Spinal cord (tissue), 10 donors: Measurements from ENCODE around the gene PUDP. TPM values are rescaled to one million over a fixed set of nuclear protein-coding genes. Genes with fewer than 3 reads are reported as not detected.
A peak's percentile ranks its signal among the peaks of the same experiment; 100 is the strongest.

ENCODE experiments used
- DNase-seq, 6 donors: peaks; one replicate each; pipeline versions ENCODE4 v3.0.0 to v3.0.0-alpha.2; 2013 to 2015; ENCODE audit warnings: low spot score in 6 of 6, low read depth in 4 of 6
- H3K27ac ChIP-seq: one replicate; pipeline ENCODE4 v1.5.1; 2013; ENCODE audit warnings: low read depth, low read length, control low read depth
- H3K27me3 ChIP-seq: one replicate; pipeline ENCODE4 v1.6.1; 2013; ENCODE audit warnings: low read length; ENCODE audit not compliant: control insufficient read depth, insufficient read depth
- H3K36me3 ChIP-seq: one replicate; pipeline ENCODE4 v1.6.1; 2013; ENCODE audit warnings: low read length; ENCODE audit not compliant: control insufficient read depth, insufficient read depth
- H3K4me1 ChIP-seq: one replicate; pipeline ENCODE4 v1.6.1; 2013; ENCODE audit warnings: low read length; ENCODE audit not compliant: control insufficient read depth, insufficient read depth
- H3K4me3 ChIP-seq: one replicate; pipeline ENCODE4 v1.5.1; 2013; ENCODE audit warnings: low read depth, low read length, control low read depth
- H3K9me3 ChIP-seq: one replicate; pipeline ENCODE4 v1.6.1; 2013; ENCODE audit warnings: low read length; ENCODE audit not compliant: control insufficient read depth, insufficient read depth
- WGBS: methylation state at CpG from one replicate; pipeline ENCODE4 v1.1.5; 2013; ENCODE audit warnings: missing lambda C conversion rate; ENCODE audit not compliant: insufficient coverage; 5-methylcytosine and 5-hydroxymethylcytosine counted together
- polyA plus RNA-seq, 2 donors: library from polyadenylated mRNA; unstranded; fragments of 120-200 nt; gene quantifications; one replicate each; pipeline ENCODE4 v1.2.1, GENCODE V29; 2013; ENCODE audit not compliant: insufficient read length in 2 of 2
- total RNA-seq, 2 donors: library from RNA; depleted of rRNA in 1 of 2; stranded (reverse); fragments of 120-200 nt in 1 of 2; fragments of >200 nt in 1 of 2; gene quantifications; one replicate each; pipeline versions ENCODE4 v1.2.3 to v1.2.4, GENCODE V29; 2013 to 2014
- donor health status: healthy.

Gene PUDP
- total and polyA plus RNA-seq, 4 donors: 10.6 to 16.8 (median 11.0) TPM

DNA sequence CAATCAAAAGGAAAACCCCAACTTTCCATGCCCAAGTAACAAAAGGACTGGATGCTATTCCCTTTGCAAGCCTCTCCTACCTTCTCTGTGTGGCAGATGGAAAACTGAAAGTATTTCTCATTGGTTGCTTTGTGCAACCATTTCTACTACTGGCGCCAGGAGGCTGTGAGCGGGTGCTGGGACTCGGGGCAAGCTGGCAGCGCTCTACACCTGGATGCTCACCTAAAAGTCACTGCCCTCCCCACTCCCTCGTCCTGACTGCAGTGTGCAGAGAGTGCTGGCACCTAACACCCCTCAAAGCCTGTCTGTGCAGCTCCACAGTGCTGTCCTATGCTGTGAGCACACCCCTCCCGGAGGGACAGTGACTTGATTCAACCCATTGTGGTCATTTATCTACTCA, 54.6 kb downstream of the PUDP start:
- Histone ChIP-seq H3K27me3 (no peaks in the 10 kb centered on the region), H3K36me3 (no peaks in the 10 kb centered on the region), H3K9me3 (no peaks in the 10 kb centered on the region), H3K4me1 (no peaks in the 10 kb centered on the region), H3K4me3 (no peak overlapping the region), H3K27ac (no peak overlapping the region)
- no peak for DNase-seq
- 96% methylated on average over 5 of the region's 6 CpGs for WGBS

DNA sequence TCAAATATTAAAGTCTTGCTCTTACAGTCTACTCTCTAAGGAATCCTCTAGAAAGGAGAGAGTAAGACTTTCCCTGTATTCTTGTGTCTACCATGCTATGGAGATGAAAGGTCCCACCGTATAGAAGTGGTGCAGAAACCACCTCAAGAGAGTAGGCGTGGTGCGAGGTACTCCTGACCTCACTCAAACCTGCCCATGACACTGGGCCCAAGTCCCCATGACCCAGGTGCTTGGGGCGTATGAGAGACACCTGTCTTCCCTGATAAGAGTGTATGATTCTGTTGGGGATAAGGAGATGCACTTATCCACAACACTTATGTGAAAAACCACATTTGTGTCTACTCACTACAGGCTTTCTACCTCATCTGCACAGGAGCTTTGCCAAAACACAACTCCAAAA, 55.4 kb downstream of the PUDP start:
- no peaks in the 10 kb centered on the region for H3K4me1 ChIP-seq
- DNase-seq: no peak
- no peaks in the 10 kb centered on the region for H3K9me3 ChIP-seq
- WGBS: 61% methylated on average over 3 of the region's 4 CpGs
- H3K27ac ChIP-seq: no peak overlapping the region
- no peaks in the 10 kb centered on the region for H3K36me3 ChIP-seq
- no peaks in the 10 kb centered on the region for H3K27me3 ChIP-seq
- no peak overlapping the region for H3K4me3 ChIP-seq

DNA sequence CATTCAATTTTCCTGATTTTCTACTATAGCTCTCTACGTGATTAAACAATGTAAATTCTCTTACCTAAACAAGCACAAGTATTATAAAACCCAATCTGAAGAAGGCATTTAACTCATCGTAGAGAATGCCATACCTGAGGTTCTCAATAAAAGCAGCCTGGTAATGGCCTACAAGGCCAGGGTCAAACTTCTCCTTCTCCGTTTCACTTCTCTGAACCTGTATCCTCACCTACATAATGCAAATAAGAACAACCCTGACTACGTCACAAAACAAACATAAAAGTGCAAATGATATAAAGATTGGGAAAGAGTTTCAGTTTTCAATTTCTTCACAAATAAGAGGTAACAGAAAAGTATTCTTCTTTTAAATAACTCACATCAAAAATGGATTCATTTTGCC, 56.0 kb downstream of the PUDP start:
- WGBS: 100% methylated on average over 2 of the region's 4 CpGs
- Histone ChIP-seq H3K36me3 (no peaks in the 10 kb centered on the region), H3K27ac (no peak overlapping the region), H3K4me1 (peaks cover 1% of the 10 kb centered on the region), H3K4me3 (no peak overlapping the region), H3K9me3 (no peaks in the 10 kb centered on the region), H3K27me3 (no peaks in the 10 kb centered on the region)
- DNase-seq: no peak

DNA sequence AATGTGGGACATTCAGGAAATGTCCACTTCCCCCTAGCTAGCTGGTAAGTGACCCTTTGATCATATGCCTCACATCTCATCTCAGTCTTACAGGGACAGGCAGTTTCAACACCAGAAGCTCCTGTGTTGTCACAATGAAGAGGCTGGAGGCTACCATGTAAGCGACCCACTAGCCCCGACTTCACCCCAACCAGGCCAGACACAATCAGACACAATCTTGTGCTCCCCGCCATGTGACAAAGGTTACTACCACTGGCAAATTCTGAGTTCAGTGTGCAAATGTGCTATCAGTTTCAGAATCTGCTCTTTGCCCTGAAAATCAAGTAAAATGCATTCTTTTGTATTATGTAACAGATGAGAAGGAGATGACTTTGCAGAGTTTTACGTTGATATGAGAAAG, 57.3 kb downstream of the PUDP start:
- 94% methylated on average over 4 of the region's 4 CpGs for WGBS
- Histone ChIP-seq H3K27me3 (no peaks in the 10 kb centered on the region), H3K4me1 (peaks cover 6% of the 10 kb centered on the region), H3K9me3 (no peaks in the 10 kb centered on the region), H3K4me3 (no peak overlapping the region), H3K27ac (no peak overlapping the region), H3K36me3 (no peaks in the 10 kb centered on the region)
- DNase-seq: no peak

DNA sequence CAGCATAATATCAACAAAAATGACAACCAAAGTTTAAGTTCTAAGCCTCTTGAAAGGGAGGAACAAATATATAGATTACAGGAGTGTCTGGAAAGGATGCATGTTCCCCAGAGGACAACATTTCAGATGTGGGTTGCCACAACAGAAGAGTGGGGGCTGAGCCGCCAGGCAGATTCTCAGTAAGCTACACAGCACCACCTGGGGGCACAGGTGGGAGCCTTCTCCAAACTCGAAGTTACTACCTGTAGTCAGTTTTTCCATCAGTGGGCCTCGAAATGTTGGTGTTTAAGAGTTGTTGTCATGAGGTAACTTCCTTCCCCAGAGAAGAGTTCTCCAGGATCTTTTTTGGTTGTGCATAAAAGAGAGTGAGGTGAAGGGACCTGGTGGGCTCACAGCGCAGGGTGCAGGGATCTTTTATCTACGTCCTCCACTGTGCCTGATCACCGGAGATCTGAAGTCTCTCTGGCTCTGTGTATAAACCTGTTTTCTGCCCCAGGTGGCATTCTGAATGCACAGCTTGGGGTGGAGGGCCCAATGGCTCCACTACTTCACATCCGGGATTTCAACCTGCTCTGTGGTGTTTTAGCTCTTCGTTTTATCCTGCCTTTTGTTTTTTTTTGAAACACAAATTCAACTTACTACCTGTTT, 58.9 kb downstream of the PUDP start:
- peak in 1 of 6 donors; percentile 38 for DNase-seq
- WGBS: 84% methylated on average over 3 of the region's 8 CpGs

DNA sequence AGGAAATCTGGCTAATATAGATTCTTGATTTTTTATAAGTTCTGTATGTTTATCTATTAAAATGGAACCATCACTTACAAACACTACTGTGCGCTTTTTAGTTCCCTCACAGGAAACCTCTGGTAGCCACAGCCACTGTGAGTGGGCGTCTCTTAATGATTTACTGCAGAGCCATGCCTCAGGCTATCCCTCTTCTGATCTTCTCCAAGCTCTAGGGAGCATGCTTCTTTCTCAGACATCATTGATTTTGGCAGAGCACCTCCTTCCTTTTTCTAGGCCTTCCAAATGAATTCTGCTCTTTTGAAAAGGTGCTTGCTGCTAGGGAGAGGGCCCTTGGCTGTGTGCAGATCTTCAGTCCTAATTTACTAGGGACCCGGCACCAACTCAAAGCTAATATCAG, 61.6 kb downstream of the PUDP start:
- Histone ChIP-seq H3K4me3 (no peak overlapping the region), H3K9me3 (no peaks in the 10 kb centered on the region), H3K36me3 (no peaks in the 10 kb centered on the region), H3K27ac (no peak overlapping the region), H3K27me3 (no peaks in the 10 kb centered on the region), H3K4me1 (peaks cover 6% of the 10 kb centered on the region)
- DNase-seq: peak in 2 of 6 donors; percentile 3 to 24
- whole genome bisulfite sequencing: 65% methylated on average over 2 of the region's 3 CpGs

More for the DNA sequence above, 58.9 kb downstream of the PUDP start:
- Histone ChIP-seq H3K27ac (no peak overlapping the region), H3K4me3 (no peak overlapping the region), H3K27me3 (no peaks in the 10 kb centered on the region), H3K36me3 (no peaks in the 10 kb centered on the region), H3K9me3 (no peaks in the 10 kb centered on the region), H3K4me1 (peaks cover 6% of the 10 kb centered on the region)

DNA sequence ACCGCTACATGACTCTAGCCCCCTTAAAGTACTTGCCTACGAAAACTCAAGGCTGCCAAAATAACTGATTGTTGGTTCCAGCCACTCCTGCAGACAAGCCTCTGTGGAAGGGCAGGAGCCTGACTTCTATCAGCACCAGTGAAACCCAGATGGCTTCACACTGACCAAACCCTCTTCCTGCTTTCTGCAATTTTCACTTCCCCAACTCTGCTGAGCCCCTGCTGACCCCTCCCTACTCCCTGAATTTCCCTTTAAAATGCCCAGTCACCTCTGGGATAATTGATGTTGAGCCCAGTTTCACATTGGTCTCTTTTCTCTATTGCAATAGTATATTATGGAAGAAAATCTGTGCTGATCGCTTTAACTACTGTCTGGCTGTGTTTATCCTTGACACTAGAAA, 62.1 kb downstream of the PUDP start:
- DNase-seq: no peak
- Histone ChIP-seq H3K4me1 (peaks cover 6% of the 10 kb centered on the region), H3K4me3 (no peak overlapping the region), H3K36me3 (no peaks in the 10 kb centered on the region), H3K27me3 (no peaks in the 10 kb centered on the region), H3K27ac (no peak overlapping the region), H3K9me3 (no peaks in the 10 kb centered on the region)
- WGBS: 91% methylated on average over 2 of the region's 3 CpGs

DNA sequence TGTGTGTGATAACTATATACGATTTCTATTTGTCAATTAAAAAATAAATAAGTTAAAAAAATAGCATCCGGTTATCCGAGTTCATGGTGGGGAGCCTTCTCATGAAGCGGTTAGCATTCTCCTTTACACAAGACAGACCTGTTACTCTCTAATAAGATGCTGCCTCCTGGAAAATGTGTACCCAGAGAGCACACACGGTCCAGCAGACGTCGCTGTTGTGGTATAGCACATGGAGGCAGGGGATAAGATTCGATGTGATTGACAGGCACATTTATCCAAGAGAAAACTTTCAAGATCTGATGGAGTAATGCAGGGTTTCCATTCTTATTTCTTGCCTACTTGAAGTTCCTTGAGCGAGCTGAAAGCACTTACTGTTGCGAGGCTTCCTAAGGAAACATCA, 63.1 kb downstream of the PUDP start:
- DNase-seq: no peak
- Histone ChIP-seq H3K27me3 (no peaks in the 10 kb centered on the region), H3K4me1 (peaks cover 6% of the 10 kb centered on the region), H3K36me3 (no peaks in the 10 kb centered on the region), H3K9me3 (no peaks in the 10 kb centered on the region), H3K4me3 (no peak overlapping the region), H3K27ac (no peak overlapping the region)
- WGBS: 100% methylated on average over 3 of the region's 10 CpGs

DNA sequence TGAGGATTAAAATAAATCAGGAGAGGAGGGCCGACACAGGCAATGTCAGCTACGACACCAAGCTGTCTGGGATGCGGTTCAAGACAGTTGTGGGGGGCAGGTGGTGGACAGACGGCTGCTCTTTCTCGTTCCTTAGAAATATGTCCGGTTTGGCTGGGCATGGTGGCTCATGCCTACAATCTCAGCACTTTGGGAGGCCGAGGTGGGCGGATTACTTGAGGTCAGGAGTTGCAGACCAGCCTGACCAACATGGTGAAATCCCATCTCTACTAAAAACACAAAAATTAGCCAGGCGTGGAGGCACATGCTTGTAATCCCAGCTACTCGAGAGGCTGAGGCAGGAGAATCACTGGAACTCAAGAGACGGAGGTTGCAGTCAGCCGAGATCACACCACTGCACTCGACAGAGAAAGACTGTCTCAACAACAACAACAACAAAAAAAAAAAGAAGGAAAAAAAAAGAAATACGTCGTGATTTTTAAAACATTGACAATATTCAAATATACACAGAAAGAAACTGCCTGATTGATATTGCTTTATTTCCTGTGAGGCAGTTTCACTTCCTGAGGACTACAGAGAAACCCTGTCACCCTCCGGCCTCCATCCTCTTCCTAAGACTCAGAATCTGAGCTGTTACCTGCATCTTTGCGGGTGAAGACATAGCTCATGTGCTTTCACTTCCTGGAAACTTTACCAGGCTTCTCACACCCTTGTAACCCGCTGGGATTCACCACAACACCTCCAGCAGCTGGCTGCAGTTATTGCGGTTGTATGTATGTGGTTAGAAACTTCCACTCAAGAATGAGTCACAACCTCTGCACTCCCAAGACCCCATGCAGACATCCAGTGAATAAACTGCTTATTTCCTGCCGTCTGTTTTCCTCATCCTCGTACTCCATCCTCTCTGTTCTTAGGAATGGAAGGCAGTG, 64.2 kb downstream of the PUDP start:
- no peak for DNase-seq
- H3K27me3 ChIP-seq: no peaks in the 10 kb centered on the region
- 84% methylated on average over 8 of the region's 21 CpGs for WGBS

DNA sequence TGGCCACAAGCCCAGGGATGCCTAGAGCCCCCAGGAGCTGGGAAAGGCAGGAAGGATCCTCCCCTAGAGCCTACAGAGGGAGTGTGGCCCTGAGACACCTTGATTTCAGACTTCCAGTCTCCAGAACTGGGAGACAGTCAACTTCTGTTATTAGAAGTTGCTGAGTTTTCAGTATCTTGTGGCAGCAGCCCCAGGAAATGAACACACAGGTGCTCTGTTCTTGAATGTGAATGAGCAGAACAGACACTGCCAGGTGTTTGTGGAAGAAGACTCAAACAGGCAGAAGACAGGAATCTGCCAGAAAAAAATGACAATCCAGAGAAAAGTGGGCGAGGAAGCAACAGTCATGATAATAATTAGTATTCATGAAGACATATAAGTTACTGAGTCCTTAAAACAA, 64.9 kb downstream of the PUDP start:
- Histone ChIP-seq H3K36me3 (no peaks in the 10 kb centered on the region), H3K4me1 (peaks cover 6% of the 10 kb centered on the region), H3K9me3 (no peaks in the 10 kb centered on the region), H3K27ac (no peak overlapping the region), H3K27me3 (no peaks in the 10 kb centered on the region), H3K4me3 (no peak overlapping the region)
- no CpG with 5 or more reads among the region's 1 CpG for WGBS
- DNase-seq: no peak

More for the DNA sequence above, 64.2 kb downstream of the PUDP start:
- H3K36me3 ChIP-seq: no peaks in the 10 kb centered on the region
- H3K4me3 ChIP-seq: no peak overlapping the region
- H3K4me1 ChIP-seq: peaks cover 6% of the 10 kb centered on the region
- H3K27ac ChIP-seq: no peak overlapping the region
- no peaks in the 10 kb centered on the region for H3K9me3 ChIP-seq
